Measurements from ENCODE around the gene PXN.

Gene PXN

GRCh38 chr12:120175537-120175936 lies 90.0 kb downstream of the PXN start:
- no peak for DNase-seq (ENCODE audit: low read depth in 2 of 2)

DNA sequence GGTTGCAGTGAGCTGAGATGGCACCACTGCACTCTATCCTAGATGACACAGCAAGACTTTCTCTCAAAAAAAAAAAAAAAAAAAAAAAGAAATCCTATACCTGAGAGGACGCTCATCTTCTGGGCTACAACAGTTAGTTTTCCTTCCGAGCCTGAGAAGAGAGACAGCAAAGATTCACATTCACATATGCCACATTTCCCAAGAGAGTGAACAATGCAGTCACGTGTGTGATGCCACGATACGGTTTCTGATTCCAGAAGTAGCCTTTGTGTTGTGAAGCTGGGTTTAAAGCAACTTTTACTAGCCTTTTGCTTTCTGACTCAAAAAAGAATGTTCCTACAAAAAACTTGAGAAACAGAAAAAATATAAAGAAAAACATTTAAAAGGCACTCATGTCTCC lies 90.5 kb downstream of the PXN start:
- DNase-seq (ENCODE audit: low read depth in 2 of 2) = no peak

DNA sequence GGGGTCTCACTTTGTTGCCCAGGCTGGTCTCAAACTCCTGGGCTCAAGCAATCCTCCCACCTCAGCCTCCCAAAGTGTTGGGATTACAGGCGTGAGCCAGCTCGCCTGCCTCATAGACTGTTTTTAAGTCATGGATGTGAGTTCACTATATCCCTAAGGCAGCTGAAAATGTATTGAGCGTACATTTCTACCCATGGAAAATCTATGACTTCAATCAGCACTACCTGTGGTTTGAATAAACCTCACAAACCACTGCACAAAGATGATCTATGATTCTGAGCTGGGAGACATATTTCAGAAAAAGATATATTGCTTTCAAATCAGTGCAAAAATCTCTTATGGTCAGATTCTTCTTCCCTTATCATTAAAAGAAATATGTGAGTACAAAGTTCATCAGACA lies 93.5 kb downstream of the PXN start:
- DNase-seq (ENCODE audit: low read depth in 2 of 2) = no peak

DNA sequence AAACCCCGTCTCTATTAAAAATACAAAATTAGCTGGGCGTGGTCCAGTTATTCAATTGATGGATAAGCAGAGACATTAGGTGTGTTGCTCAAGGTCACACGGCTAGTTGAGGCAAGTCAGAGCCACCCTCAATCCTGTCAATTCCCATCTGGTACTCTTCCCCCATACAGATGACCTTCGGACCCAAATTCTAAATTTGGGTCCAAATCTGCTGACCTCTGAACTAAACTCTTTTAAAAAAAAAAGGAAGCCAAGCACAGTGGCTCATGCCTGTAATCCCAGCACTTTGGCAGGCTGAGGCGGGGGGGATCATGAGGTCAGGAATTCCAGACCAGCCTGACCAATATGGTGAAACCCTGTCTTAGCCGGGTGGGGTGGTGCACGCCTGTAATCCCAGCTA lies 94.9 kb downstream of the PXN start:
- DNase-seq (ENCODE audit: low read depth in 2 of 2) = no peak

GRCh38 chr12:120169946-120170345 lies 95.6 kb downstream of the PXN start:
- no peak for DNase-seq (ENCODE audit: low read depth in 2 of 2)

- DNase-seq (ENCODE audit: low read depth in 2 of 2) = no peak
Observed at GRCh38 chr12:120168337-120168736, 97.2 kb downstream of the PXN start.

DNA sequence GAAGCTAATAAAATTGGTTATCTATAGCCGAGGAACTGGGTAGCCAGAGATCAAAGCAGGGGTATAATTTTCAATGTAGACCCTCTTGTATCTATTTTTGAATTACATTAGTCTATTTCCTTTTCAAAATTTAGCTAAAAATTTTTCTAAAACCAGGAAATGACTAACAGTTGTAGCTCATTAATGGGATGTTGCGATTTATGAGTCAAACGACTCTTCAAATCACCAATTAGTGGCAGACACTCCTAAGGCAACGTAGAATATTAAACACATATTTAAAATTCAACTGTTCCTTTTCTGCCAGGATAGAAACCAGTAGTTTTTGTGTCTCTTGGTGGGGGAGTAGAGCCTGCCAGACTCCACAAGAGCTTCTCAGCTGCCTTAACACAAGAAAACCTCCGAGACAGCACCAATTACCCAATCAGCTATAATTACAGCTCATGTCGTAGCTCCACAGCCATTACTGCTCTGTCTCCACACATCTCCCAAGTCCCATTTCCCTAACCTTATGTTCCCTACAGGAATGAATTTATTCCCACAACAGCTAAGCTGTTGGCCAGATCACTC lies 97.9 kb downstream of the PXN start:
- no peak for DNase-seq (ENCODE audit: low read depth in 2 of 2)

DNA sequence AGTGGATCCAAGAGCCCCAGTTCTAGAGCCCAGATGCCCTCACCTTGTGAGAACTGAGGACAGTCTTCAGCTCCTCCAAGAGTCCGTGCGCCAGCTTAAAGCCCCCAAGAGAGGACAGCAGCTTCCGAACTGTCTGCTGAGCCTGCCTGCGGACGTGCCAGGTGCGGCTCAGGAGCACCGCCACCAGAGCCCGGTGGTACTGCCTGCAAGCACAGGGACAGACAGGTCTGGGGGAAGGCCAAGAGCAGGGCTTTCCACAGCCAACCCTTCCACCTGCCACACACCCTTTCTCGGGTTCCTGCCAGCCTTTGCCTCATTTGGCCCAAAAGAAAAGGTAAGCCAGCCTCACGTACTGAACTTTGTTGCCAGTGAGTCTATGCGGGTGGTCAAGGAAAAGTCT lies 101.2 kb downstream of the PXN start:
- DNase-seq (ENCODE audit: low read depth in 2 of 2) = no peak

GRCh38 chr12:120162763-120163162 lies 102.8 kb downstream of the PXN start:
- no peak for DNase-seq (ENCODE audit: low read depth in 2 of 2)

GRCh38 chr12:120161852-120162251 lies 103.7 kb downstream of the PXN start:
- no peak for DNase-seq (ENCODE audit: low read depth in 2 of 2)

Data from activated CD8-positive, alpha-beta memory T cell treated with anti-CD3 and anti-CD28 coated beads for 4 hours (primary cell).